HL-60 (cell line): Measurements from ENCODE around the gene MGAT5.

Source experiments
- POLR2AphosphoS5 ChIP-seq: IDR thresholded peaks from 2 replicates; pipeline ENCODE4 v1.6.1; 2012; ENCODE audit warnings: low read depth
- TF ChIP-seq, protein P1 (sequence below): IDR thresholded peaks from one replicate; pipeline ENCODE4 v1.5.1; 2011; ENCODE audit warnings: low read length, control low read depth, inconsistent platforms; ENCODE audit not compliant: insufficient read depth
- TF ChIP-seq, protein P2 (sequence below): IDR thresholded peaks from 2 replicates; pipeline ENCODE4 v1.6.1; 2012; ENCODE audit warnings: low read depth; ENCODE audit not compliant: insufficient replicate concordance

DNA sequence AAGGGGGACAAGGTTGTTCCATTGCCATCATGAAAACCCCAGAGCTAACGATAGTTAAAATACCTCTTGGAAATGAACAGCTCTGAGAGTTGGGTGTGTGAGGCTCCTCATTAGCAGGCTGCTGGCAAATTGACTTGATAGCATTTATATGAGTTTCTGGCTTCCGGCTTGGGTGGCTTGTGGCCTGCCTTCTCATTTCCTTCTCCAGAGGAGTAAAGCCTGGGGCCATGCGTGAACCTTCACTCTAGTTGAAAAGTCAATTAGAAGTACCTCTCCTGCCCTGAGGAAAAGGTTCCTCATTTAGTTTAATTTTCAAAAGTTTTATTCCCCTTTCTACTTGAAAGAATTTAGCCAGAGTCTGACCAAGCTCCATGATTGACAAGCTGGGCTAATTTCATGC, 67.1 kb downstream of the MGAT5 start:
- TF ChIP-seq POLR2AphosphoS5 = no peak
- TF ChIP-seq, protein P1, sequence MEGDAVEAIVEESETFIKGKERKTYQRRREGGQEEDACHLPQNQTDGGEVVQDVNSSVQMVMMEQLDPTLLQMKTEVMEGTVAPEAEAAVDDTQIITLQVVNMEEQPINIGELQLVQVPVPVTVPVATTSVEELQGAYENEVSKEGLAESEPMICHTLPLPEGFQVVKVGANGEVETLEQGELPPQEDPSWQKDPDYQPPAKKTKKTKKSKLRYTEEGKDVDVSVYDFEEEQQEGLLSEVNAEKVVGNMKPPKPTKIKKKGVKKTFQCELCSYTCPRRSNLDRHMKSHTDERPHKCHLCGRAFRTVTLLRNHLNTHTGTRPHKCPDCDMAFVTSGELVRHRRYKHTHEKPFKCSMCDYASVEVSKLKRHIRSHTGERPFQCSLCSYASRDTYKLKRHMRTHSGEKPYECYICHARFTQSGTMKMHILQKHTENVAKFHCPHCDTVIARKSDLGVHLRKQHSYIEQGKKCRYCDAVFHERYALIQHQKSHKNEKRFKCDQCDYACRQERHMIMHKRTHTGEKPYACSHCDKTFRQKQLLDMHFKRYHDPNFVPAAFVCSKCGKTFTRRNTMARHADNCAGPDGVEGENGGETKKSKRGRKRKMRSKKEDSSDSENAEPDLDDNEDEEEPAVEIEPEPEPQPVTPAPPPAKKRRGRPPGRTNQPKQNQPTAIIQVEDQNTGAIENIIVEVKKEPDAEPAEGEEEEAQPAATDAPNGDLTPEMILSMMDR = no peak
- TF ChIP-seq, protein P2, sequence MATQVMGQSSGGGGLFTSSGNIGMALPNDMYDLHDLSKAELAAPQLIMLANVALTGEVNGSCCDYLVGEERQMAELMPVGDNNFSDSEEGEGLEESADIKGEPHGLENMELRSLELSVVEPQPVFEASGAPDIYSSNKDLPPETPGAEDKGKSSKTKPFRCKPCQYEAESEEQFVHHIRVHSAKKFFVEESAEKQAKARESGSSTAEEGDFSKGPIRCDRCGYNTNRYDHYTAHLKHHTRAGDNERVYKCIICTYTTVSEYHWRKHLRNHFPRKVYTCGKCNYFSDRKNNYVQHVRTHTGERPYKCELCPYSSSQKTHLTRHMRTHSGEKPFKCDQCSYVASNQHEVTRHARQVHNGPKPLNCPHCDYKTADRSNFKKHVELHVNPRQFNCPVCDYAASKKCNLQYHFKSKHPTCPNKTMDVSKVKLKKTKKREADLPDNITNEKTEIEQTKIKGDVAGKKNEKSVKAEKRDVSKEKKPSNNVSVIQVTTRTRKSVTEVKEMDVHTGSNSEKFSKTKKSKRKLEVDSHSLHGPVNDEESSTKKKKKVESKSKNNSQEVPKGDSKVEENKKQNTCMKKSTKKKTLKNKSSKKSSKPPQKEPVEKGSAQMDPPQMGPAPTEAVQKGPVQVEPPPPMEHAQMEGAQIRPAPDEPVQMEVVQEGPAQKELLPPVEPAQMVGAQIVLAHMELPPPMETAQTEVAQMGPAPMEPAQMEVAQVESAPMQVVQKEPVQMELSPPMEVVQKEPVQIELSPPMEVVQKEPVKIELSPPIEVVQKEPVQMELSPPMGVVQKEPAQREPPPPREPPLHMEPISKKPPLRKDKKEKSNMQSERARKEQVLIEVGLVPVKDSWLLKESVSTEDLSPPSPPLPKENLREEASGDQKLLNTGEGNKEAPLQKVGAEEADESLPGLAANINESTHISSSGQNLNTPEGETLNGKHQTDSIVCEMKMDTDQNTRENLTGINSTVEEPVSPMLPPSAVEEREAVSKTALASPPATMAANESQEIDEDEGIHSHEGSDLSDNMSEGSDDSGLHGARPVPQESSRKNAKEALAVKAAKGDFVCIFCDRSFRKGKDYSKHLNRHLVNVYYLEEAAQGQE = no peak
